Rectal smooth muscle tissue (tissue), 1 donor: ENCODE data around the gene S100A3.

ENCODE experiments used
- H3K27ac ChIP-seq: one replicate; pipeline ENCODE4 v1.7.0; 2013; ENCODE audit warnings: low read depth, low read length, inconsistent platforms
- H3K27me3 ChIP-seq: one replicate; pipeline ENCODE4 v1.7.0; 2013; ENCODE audit warnings: low read length; ENCODE audit not compliant: control insufficient read depth, insufficient read depth
- H3K36me3 ChIP-seq: one replicate; pipeline ENCODE4 v1.7.0; 2013; ENCODE audit warnings: low read length; ENCODE audit not compliant: control insufficient read depth, insufficient read depth
- H3K4me1 ChIP-seq: one replicate; pipeline ENCODE4 v1.7.0; 2013; ENCODE audit warnings: low read length; ENCODE audit not compliant: control insufficient read depth, insufficient read depth
- H3K4me3 ChIP-seq: one replicate; pipeline ENCODE4 v1.7.0; 2013; ENCODE audit warnings: low read length
- H3K9ac ChIP-seq: one replicate; pipeline ENCODE4 v1.7.0; 2013; ENCODE audit warnings: low read length

The S100A3 gene

GRCh38 chr1:153553096-153553495 is 4.0 kb upstream of the S100A3 start:
- no peaks in the 10 kb centered on the region for H3K36me3 ChIP-seq
- H3K9ac ChIP-seq, result no peak overlapping the region
- no peaks in the 10 kb centered on the region for H3K27me3 ChIP-seq
- no peak overlapping the region for H3K27ac ChIP-seq
- peaks cover 18% of the 10 kb centered on the region for H3K4me1 ChIP-seq
- no peak overlapping the region for H3K4me3 ChIP-seq

GRCh38 chr1:153552335-153552734 is 3.3 kb upstream of the S100A3 start:
- peaks cover 21% of the 10 kb centered on the region for H3K4me1 ChIP-seq
- no peaks in the 10 kb centered on the region for H3K27me3 ChIP-seq
- H3K36me3 ChIP-seq, result no peaks in the 10 kb centered on the region
- H3K4me3 ChIP-seq, result no peak overlapping the region
- no peak overlapping the region for H3K9ac ChIP-seq
- no peak overlapping the region for H3K27ac ChIP-seq

- Histone ChIP-seq H3K9ac (no peak overlapping the region), H3K4me1 (peaks cover 27% of the 10 kb centered on the region), H3K27me3 (no peaks in the 10 kb centered on the region), H3K4me3 (no peak overlapping the region), H3K27ac (no peak overlapping the region), H3K36me3 (no peaks in the 10 kb centered on the region)
Measured at GRCh38 chr1:153550827-153551500, 1.9 kb upstream of the S100A3 start.

- no peaks in the 10 kb centered on the region for H3K27me3 ChIP-seq
- no peak overlapping the region for H3K9ac ChIP-seq
- H3K36me3 ChIP-seq, result no peaks in the 10 kb centered on the region
- H3K27ac ChIP-seq, result no peak overlapping the region
- peaks cover 33% of the 10 kb centered on the region for H3K4me1 ChIP-seq
- H3K4me3 ChIP-seq, result no peak overlapping the region
Measured at GRCh38 chr1:153550398-153550758, 1.3 kb upstream of the S100A3 start.

- Histone ChIP-seq H3K27me3 (no peaks in the 10 kb centered on the region), H3K27ac (peak overlapping the region; percentile 58), H3K4me3 (no peak overlapping the region), H3K9ac (no peak overlapping the region), H3K36me3 (no peaks in the 10 kb centered on the region), H3K4me1 (peaks cover 35% of the 10 kb centered on the region)
Measured at GRCh38 chr1:153549741-153550397, 811 bp upstream of the S100A3 start.

- H3K4me1 ChIP-seq, result peaks cover 50% of the 10 kb centered on the region
- peak overlapping the region; percentile 58 for H3K27ac ChIP-seq
- H3K9ac ChIP-seq, result no peak overlapping the region
- H3K4me3 ChIP-seq, result no peak overlapping the region
- peaks cover 7% of the 10 kb centered on the region for H3K36me3 ChIP-seq
- H3K27me3 ChIP-seq, result no peaks in the 10 kb centered on the region
Measured at GRCh38 chr1:153547560-153548551, 1.2 kb downstream of the S100A3 start.

- Histone ChIP-seq H3K36me3 (peaks cover 7% of the 10 kb centered on the region), H3K9ac (no peak overlapping the region), H3K27ac (no peak overlapping the region), H3K4me3 (peak overlapping the region; percentile 15), H3K27me3 (no peaks in the 10 kb centered on the region), H3K4me1 (peaks cover 50% of the 10 kb centered on the region)
Measured at GRCh38 chr1:153546796-153547559, 2.1 kb downstream of the S100A3 start.

- Histone ChIP-seq H3K27me3 (no peaks in the 10 kb centered on the region), H3K9ac (no peak overlapping the region), H3K27ac (peak overlapping the region; percentile 83), H3K4me1 (peaks cover 50% of the 10 kb centered on the region), H3K4me3 (peak overlapping the region; percentile 62), H3K36me3 (peaks cover 7% of the 10 kb centered on the region)
Measured at GRCh38 chr1:153546371-153546770, 2.7 kb downstream of the S100A3 start.

GRCh38 chr1:153545067-153546055 is 3.7 kb downstream of the S100A3 start, which contains the start of gene S100A4:
Gene S100A4 (minus strand): TSS chr1:153545806. CDS start chr1:153544794, 1,012 bp downstream.
- peak within 1 kb of the TSS; percentile 47 for H3K9ac ChIP-seq
- no peaks in the 10 kb centered on the region for H3K27me3 ChIP-seq
- peaks cover 50% of the 10 kb centered on the region for H3K4me1 ChIP-seq

GRCh38 chr1:153544453-153545066 is 4.5 kb downstream of the S100A3 start:
- peak overlapping the region; percentile 48 for H3K4me3 ChIP-seq
- peaks cover 49% of the 10 kb centered on the region for H3K4me1 ChIP-seq
- no peaks in the 10 kb centered on the region for H3K27me3 ChIP-seq
- H3K9ac ChIP-seq, result no peak overlapping the region
- H3K27ac ChIP-seq, result peak overlapping the region; percentile 83
- peaks cover 7% of the 10 kb centered on the region for H3K36me3 ChIP-seq

More at GRCh38 chr1:153545067-153546055, 3.7 kb downstream of the S100A3 start, which contains the start of gene S100A4:
- peak within 1 kb of the TSS; percentile 62 for H3K4me3 ChIP-seq
- peaks cover 7% of the 10 kb centered on the region for H3K36me3 ChIP-seq
- peak within 1 kb of the TSS; percentile 83 for H3K27ac ChIP-seq
